GM12891 (cell line): ENCODE measurements around the gene OOEP.

Source experiments
- PAX5 ChIP-seq: IDR thresholded peaks from 2 replicates; pipeline ENCODE4 v1.6.1; 2011; ENCODE audit warnings: low read length, moderate library complexity, mild to moderate bottlenecking; ENCODE audit not compliant: insufficient read depth, severe bottlenecking
- POLR2A ChIP-seq: IDR thresholded peaks from 2 replicates; pipeline ENCODE4 v1.6.1; 2011; ENCODE audit warnings: low read depth, low read length, control low read depth
- POLR2AphosphoS5 ChIP-seq: IDR thresholded peaks from 2 replicates; pipeline ENCODE4 v1.6.1; 2011; ENCODE audit warnings: low read depth, low read length, control low read depth
- POU2F2 ChIP-seq: IDR thresholded peaks from 2 replicates; pipeline ENCODE4 v1.6.1; 2011; ENCODE audit warnings: low read depth, mild to moderate bottlenecking, control low read depth, low read length, moderate library complexity
- SPI1 ChIP-seq: IDR thresholded peaks from 2 replicates; pipeline ENCODE4 v1.6.1; 2011; ENCODE audit warnings: low read depth, low read length, control low read depth
- TAF1 ChIP-seq: IDR thresholded peaks from 2 replicates; pipeline ENCODE4 v1.6.1; 2011; ENCODE audit warnings: low read depth, low read length, control low read depth

GRCh38 chr6:73328790-73329189, 40.9 kb downstream of the OOEP start:
- no peak for TF ChIP-seq POLR2AphosphoS5
- TF ChIP-seq POLR2A: no peak
- no peak for TF ChIP-seq SPI1
- TF ChIP-seq TAF1: no peak
- no peak for TF ChIP-seq PAX5
- no peak for TF ChIP-seq POU2F2
